ENCODE results near the gene HMG20B.

Gene HMG20B

GRCh38 chr19:3537438-3538240 lies 35.1 kb upstream of the HMG20B start:
- no peak for DNase-seq

GRCh38 chr19:3538258-3538929 lies 34.4 kb upstream of the HMG20B start:
- no peak for DNase-seq

- DNase-seq, result no peak
Observed at GRCh38 chr19:3538965-3539755, 33.6 kb upstream of the HMG20B start, which contains the start of gene TEKTIP1. TSS of gene TEKTIP1 (plus strand) at chr19:3539174. CDS start at chr19:3539178, 4 bp downstream.

GRCh38 chr19:3539756-3540118 lies 33.0 kb upstream of the HMG20B start:
- no peak for DNase-seq

- no peak for DNase-seq
Observed at GRCh38 chr19:3543150-3544057, 29.3 kb upstream of the HMG20B start.

- no peak for DNase-seq
Observed at GRCh38 chr19:3544058-3544376, 28.7 kb upstream of the HMG20B start.

- DNase-seq, result peak; percentile 66 to 80
Observed at GRCh38 chr19:3544742-3545668, 27.7 kb upstream of the HMG20B start.

GRCh38 chr19:3545669-3546034 lies 27.1 kb upstream of the HMG20B start:
- no peak for DNase-seq

- no peak for DNase-seq
Observed at GRCh38 chr19:3546119-3546518, 26.6 kb upstream of the HMG20B start.

GRCh38 chr19:3547301-3547731 lies 25.4 kb upstream of the HMG20B start:
- peak in 1 of 2 donors; percentile 36 for DNase-seq

GRCh38 chr19:3547767-3548282 lies 24.9 kb upstream of the HMG20B start:
- no peak for DNase-seq

GRCh38 chr19:3548606-3549005 lies 24.1 kb upstream of the HMG20B start:
- peak in 1 of 2 donors; percentile 62 for DNase-seq

- no peak for DNase-seq
Observed at GRCh38 chr19:3549816-3550215, 22.9 kb upstream of the HMG20B start.

GRCh38 chr19:3550947-3551791 lies 21.6 kb upstream of the HMG20B start:
- no peak for DNase-seq

- no peak for DNase-seq
Observed at GRCh38 chr19:3551792-3552095, 21.0 kb upstream of the HMG20B start.

GRCh38 chr19:3554254-3555083 lies 18.3 kb upstream of the HMG20B start:
- peak; percentile 36 to 67 for DNase-seq

GRCh38 chr19:3555653-3556422 lies 16.9 kb upstream of the HMG20B start:
- no peak for DNase-seq

- DNase-seq, result no peak
Observed at GRCh38 chr19:3556423-3556977, 16.2 kb upstream of the HMG20B start.

Data from CD4-positive, alpha-beta T cell treated with Interferon alpha-2 for 1 hour (primary cell).